Esophagus squamous epithelium (tissue), 4 donors: ENCODE data around the gene ZNF593OS.

Experiments
- CTCF ChIP-seq, 6 experiments: fragments of 450-650 bp in 4 of 6; fragments of 200-600 bp in 2 of 6; sonication (generic) in 2 of 6; IDR thresholded peaks; one replicate each; pipeline ENCODE4 v1.5.1; 2016 to 2019; ENCODE audit warnings: antibody characterized with exemption in 6 of 6, mild to moderate bottlenecking in 4 of 6, moderate library complexity in 4 of 6
- POLR2A ChIP-seq, 4 donors: fragments of 450-650 bp; IDR thresholded peaks; one replicate each; pipeline ENCODE4 v1.6.1; 2017; ENCODE audit warnings: antibody characterized with exemption in 4 of 4, mild to moderate bottlenecking in 4 of 4, moderate library complexity in 3 of 4

- no peak for TF ChIP-seq CTCF (IDR thresholded peaks at IDR 0.05)
- no peak for TF ChIP-seq POLR2A (IDR thresholded peaks at IDR 0.05)
These were observed 49.5 kb downstream of the ZNF593OS start for GRCh38 chr1:26121854-26122773.
